Activated CD4-positive, alpha-beta T cell treated with anti-CD3 and anti-CD28 coated beads, Interleukin-2, Interleukin-4, amounts not matched to agents 100 ng/mL and 50 ng/mL, durations not matched to agents 16 hours and 8 hours (primary cell): ENCODE data around the gene MOV10.

Experiments used
- DNase-seq: peaks from one replicate; pipeline ENCODE4 v3.0.0-alpha.2; 2020; ENCODE audit warnings: low spot score

MOV10 gene

DNA sequence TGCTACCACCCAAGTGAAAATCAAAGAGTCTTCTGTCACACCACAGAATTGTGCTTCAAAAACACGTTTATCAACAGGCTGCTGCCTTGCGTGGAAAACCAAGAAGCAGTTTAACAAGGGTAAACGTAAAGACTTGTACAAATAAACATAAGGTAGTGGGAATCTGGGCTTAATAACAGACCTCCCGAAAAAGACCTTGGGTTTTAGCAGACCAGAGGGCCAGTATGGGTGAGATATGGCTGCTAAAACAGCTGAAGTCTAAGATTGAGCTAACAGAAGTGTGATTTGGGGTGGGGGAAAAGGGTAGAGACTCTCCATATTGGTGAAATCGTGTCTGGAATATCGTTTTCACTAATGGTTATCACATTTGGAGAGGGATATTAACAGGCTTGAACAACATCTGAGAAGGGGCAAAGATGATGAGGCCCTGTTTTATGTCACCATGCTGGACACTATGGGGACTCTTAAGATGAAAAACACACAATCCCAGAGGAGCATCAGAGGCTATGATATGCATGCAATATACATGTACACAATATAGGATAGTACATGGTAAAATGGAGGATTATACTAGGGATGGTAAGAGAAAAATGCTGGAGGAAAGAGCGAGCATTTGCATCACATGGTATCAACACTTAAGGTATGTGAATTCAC is 1.4 kb downstream of the MOV10 start:
- no peak for DNase-seq

DNA sequence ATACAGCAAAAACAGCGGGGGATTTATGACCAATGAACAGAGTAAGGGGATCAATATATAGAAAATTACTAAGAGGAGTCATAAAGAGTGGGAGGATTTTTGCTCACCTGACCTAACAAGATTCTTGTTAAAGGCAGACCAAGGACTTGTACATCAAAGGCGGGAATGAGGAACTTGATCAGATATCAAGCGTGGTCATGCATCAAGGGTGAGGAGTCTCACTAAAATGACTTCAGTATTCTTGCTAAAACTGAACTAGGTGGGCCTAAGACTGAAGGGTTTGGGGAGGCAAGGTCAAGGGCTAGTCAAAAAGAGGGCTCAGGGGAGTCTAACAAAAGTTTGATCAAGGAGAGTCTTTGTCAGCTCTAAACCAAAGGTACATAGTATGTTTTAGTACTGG is 2.1 kb downstream of the MOV10 start:
- no peak for DNase-seq

DNA sequence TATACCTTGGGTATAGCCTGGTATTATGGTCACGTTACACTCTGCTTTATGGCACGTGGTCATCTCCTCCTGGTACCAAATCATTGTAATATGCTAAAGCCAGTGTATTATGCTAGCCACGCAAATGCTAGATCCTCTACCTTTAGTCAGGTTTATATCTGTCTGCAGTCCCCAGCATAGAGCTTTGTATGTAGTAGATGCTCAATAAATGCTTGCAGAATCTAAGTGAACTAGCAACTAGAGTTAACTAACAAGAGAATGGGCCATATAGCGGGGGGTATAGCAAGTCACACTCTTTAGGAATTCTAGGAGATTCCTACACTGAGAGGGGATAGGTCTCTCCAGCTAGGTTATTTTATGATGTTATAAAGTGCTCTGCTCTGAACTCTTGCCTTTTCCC is 3.0 kb downstream of the MOV10 start:
- no peak for DNase-seq

DNA sequence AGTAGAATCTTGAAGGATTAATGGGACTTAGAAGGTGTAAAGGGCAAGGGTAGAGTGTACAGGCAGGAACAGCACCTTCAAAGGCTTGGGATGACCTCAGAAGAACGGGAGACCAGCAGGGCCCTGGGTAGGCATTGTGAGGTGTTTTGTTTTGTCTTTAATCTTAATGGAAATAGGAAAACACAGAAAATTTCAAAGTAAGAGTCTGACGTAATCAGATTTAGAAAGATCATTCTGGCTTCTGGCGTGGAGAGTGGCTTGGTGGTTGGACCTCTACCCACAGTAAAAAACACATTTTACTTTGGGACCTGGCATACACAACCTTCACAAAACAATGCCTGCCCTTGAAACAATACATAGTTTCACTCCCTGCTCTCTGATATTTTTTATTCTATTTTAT is 4.1 kb downstream of the MOV10 start:
- no peak for DNase-seq

DNA sequence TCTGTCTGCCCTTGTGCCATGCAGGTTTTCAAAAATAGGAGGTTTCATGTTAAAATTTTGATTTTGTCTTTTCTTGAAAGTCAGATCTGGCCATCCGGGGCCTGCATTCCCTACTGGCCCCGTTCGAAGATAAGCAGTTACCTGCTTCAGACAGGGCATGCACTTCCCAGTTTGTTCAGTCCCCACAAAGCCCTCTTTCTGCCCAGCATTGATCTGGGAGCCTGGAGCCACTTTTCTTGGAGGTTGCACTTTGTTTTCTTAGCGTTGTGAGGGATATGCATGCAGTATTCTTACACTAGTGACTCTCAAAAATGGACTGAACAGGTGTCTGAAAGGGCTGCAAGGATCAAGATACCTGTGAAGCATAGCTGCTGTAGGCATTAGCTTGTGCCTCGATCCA is 11.5 kb downstream of the MOV10 start:
- no peak for DNase-seq

DNA sequence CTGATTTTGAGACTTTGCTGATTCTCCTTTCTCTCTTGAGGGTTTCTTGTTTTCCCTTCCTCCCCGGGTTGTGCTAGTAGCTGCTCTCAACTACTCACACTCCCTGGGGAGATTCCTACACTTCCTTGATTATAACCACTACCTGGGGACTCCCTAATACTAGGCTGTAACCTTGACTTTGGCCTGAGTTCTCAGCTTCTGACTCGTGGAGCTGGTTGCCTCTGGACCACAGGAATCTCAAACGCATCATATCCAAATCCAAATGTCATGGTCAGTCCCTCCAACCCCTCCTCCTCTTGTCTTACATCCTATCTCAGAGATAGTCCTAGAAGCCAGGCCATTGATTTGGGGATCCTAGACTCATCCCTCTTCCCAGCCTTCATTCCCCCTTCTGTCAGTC is 12.0 kb downstream of the MOV10 start:
- no peak for DNase-seq

DNA sequence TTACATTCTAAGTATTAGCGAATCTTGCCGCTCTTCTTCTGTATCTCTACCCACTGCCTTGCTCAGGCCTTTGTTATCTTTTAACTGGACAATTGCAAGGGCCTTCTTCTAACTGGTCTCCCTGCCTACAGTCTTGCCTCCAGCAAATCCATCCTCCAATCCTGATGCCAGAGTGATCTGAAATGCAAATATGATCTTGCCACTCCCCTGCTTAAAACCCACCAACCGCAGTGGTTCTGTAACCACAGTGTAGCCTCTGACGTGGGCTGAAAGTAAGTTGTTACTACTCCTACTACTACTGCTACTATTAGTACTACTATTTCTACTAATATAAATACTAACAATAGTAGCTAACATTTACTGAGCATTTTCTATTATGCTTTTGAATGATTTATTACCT is 12.4 kb downstream of the MOV10 start:
- no peak for DNase-seq

DNA sequence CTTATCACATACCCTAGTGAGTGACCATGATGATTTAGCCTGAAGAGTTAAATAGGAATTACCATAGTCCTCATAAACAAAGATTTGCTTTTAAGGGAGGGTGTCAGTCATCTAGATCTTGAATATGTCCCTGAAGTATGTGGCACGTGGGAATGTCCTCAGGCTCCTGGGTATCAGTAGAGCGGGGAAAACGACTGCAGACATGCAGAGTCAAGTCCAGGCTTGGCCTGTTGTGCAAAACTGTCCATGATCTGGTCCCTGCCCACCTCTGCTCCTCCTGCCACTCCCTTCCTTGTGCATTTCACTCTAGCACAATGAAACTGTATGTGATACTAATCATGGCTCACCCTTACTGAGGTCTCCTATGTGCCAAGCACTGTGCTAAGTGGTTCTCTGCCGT is 12.9 kb downstream of the MOV10 start:
- DNase-seq: no peak

DNA sequence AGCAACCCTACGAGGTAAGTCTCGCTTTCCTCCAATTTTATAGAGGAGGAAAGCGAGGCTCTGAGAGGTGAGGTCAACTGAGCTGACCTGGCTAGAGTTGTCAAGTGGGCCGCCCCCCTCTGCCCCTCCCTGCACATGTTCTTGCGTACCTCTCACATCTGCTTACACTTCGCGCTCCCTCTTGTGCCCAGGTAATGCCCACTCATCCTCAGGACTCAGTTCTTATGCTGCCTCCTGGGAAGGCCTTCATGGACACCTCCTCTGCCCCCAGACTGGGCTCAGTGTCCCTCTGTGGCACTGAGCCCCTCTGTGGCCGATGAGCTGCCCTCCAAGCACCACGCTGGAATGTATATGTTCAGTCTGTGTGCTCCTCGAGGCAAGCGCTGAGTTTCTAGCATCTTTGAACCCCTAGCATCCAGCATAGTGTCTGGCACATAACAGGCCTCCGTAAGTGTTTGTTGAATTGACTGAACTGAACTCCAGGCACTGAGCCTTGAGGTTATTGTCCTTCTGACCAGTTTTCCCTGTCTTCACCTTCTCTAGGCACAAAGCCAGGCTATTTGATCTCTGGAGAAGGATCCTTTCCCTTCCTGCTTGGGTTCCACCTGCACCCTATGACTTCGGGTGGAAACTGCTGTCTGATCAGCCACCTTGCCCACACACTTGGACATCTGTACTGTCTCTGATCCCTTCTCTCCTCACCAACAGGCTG is 13.5 kb downstream of the MOV10 start:
- no peak for DNase-seq

DNA sequence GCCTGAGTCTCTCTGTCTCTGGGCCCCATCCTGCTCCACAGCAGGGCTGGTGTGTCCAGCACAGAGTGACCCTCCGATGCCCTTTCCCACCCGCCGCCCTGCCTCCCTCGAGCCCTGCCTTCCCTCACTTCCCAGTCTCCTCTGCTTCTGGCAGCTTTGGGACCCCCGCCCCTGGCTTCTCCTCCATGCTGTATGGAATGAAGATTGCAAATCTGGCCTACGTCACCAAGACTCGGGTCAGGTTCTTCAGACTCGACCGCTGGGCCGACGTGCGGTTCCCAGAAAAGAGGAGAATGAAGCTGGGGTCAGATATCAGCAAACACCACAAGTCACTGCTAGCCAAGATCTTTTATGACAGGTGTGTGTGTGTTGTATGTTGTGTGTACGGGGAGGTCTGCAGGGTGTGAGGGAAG is 14.3 kb downstream of the MOV10 start:
- DNase-seq: no peak

DNA sequence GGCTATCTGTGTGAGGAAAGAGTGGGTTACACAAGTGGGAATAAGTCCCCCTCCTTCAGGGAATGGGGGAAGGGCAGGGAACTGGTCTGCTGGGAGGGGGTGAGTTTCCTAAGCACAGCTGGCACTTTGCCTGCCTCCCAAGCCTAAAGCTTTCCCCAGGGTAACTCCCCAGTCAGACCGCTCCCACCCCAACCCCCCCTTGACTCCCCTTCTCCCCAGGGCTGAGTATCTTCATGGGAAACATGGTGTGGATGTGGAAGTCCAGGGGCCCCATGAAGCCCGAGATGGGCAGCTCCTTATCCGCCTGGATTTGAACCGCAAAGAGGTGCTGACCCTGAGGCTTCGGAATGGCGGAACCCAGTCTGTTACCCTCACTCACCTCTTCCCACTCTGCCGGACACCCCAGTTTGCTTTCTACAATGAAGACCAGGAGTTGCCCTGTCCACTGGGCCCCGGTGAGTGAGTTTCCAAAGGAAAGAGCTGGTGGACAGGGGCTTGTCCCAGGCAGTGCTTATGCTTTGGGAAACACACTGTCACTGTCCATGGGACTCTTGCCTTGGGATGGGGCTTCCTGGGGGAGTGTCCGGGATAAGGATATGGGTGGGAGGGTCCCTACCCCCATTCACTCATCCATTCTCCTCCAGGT is 14.9 kb downstream of the MOV10 start:
- DNase-seq: no peak

DNA sequence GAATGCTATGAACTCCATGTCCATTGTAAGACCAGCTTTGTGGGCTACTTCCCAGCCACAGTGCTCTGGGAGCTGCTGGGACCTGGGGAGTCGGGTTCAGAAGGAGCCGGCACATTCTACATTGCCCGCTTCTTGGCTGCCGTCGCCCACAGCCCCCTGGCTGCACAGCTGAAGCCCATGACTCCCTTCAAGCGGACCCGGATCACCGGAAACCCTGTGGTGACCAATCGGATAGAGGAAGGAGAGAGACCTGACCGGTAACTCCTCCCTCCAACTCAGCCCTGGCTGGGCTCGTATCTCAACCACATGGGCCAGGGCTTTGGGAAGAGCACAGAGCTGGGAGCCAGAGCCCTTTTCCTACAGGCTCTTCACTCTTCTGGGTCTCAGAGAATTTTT is 15.4 kb downstream of the MOV10 start:
- DNase-seq: no peak

DNA sequence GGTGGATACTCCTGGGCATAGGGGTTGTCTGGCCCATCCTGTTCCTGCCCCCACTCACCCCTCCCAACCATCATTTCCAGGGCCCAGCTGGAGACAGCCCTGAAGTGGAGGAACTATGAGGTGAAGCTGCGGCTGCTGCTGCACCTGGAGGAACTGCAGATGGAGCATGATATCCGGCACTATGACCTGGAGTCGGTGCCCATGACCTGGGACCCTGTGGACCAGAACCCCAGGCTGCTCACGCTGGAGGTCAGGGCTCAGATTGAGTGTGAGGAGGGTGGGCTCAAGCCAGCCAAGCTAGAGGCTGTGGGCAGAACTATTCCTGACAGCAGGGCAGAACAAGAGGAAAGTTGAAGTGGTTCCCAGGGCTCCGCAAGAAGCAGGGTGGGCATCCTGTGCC is 18.2 kb downstream of the MOV10 start:
- DNase-seq: no peak

DNA sequence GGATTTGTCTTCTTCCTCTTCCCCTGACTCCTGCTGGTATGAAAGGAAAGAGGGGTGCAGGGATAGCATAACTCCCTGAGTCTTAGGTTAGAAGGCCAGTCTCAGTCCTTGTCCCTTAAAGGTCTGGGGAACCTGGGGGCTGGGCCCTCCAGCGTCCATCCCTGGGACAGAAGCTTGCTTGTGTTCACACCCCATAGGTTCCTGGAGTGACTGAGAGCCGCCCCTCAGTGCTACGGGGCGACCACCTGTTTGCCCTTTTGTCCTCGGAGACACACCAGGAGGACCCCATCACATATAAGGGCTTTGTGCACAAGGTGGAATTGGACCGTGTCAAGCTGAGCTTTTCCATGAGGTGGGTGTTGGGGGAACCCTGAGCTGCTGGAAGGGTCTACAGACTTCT is 19.4 kb downstream of the MOV10 start:
- DNase-seq: no peak

DNA sequence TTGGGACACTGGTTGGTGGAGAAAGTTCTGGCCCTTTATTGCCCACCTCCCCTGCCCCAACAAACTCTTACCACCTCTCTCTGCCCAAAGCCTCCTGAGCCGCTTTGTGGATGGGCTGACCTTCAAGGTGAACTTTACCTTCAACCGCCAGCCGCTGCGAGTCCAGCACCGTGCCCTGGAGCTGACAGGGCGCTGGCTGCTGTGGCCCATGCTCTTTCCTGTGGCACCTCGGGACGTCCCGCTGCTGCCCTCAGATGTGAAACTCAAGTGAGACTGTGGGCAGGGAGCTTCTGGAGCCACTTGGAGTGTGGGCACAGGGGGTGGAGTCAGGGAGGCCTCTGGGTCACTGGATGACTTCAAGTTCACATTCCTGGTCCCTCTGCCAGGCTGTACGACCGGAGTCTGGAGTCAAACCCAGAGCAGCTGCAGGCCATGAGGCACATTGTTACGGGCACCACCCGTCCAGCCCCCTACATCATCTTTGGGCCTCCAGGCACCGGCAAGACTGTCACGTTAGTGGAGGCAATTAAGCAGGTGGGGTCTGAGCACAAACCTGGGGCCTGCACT is 20.0 kb downstream of the MOV10 start:
- no peak for DNase-seq

DNA sequence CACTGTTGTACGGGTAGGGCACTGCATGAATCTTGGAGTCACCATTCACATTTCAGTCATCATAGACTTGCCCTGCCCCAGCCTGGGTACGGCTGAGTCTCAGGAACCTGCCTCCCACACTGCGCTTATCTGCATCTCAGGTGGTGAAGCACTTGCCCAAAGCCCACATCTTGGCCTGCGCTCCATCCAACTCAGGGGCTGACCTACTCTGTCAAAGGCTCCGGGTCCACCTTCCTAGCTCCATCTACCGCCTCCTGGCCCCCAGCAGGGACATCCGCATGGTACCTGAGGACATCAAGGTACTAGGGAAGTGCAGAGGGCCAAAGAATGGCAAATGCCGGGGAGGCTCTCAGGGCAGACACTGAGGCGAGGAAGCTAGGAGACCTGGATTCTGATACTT is 20.8 kb downstream of the MOV10 start:
- DNase-seq: no peak

DNA sequence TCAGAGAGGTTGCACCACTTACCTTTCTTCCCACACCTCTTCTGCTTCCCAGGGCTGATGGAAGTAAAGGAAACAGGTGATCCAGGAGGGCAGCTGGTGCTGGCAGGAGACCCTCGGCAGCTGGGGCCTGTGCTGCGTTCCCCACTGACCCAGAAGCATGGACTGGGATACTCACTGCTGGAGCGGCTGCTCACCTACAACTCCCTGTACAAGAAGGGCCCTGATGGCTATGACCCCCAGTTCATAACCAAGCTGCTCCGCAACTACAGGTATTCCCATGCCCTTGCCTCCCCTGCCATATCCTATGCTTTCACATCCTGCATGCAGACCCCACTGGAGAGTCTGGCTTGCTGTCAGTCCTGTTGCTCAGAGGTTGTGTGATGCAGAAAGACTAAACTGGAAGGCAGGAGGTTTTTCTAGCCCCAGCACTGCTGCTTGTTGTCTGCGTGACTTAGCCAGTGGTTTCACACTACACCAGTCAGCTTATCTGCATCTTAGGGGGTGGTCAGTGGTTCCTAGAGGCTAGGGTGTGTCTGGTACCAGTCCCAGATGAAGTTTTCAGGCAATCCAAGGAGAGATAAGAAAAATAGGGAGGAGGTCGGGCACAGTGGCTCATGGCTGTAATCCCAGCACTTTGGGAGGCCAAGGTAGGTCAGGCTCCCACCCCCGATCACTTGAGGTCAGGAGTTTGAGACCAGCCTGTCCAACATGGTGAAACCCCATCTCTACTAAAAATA is 22.3 kb downstream of the MOV10 start:
- no peak for DNase-seq

DNA sequence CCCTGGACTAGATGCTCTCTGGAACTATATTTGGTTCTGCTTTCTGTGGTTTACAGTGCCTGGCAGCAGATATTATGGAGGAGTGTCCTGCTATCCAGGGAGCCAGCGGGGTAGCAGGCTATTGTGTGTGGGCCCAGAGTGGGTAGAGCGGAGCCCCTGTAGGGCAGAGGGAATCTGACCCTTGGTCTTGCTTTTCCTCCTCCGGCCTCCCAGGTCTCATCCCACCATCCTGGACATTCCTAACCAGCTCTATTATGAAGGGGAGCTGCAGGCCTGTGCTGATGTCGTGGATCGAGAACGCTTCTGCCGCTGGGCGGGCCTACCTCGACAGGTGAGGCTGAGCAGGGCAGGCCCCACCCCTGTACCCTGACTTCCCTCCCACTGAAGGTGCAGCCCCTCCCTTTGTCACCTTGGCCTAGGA is 23.3 kb downstream of the MOV10 start:
- no peak for DNase-seq

DNA sequence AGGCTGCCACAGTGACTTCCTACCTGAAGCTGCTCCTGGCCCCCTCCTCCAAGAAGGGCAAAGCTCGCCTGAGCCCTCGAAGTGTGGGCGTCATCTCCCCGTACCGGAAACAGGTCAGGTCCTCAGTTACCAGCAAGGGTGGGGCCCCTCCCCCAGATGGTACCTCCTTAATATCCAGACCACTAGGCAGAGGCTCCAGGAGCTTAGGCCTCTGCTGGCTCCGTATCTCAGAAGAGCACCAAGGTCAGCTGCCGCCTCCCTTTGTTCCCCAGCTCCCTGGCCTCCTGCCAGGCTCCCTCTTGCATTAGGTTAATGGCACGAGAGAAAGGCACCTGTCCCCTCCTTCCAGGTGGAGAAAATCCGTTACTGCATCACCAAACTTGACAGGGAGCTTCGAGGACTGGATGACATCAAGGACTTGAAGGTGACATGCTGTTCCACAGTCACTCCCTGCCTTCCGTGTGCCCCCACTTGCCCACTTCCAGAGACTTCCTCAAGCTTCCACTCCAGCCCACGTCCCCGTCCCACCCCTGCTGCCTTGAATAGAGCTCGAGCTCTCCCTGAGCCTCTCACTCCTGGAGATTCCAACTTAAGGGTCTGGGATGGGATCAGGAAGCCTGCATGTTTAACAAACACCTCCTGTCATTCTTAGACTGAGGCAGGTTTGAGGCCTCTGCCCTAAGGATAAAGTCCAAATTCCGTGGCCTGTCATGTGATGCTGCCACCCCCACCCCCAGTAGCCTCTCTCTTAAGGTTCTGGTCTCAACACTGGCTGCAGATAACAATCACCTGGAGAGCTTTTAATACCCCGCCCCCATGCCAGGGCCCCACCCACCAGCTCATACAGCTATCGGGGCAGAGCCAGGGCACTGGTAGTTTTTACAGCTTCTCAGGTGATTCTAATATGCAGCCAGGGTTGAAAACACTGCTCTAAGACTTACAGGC is 24.2 kb downstream of the MOV10 start:
- DNase-seq: no peak

DNA sequence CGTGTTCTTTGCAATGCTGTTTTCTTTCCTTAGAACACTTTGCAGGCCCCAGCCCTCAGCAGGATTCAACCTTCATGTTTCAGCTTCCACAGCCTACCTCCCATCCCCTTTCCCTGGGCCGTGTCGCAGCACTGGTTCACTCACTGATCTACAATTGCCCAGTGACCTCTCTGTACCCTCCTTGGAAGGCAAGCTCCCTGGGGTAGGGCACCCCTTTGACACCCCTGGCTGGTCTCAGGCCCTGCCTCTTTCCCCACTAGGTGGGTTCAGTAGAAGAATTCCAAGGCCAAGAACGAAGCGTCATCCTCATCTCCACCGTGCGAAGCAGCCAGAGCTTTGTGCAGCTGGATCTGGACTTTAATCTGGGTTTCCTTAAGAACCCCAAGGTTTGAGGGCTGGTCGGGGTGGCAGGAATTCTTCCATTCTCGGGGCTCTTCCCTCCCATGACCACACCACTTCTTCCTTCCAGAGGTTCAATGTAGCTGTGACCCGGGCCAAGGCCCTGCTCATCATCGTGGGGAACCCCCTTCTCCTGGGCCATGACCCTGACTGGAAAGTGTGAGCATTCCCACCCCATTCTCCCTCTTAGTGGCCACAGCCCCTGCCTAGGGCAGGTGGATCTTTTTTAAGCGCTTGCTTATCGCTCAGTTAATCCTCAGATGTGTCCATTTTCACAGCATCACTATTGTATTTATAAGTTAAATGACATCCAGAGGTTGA is 25.1 kb downstream of the MOV10 start:
- no peak for DNase-seq
